ENCODE results near the gene ZBTB48.

The ZBTB48 gene

GRCh38 chr1:6587261-6588005, 7.6 kb downstream of the ZBTB48 start:
- DNase-seq (ENCODE audit: low read depth in 1 of 2, low spot score in 1 of 2) = no peak
- H3K4me3 ChIP-seq (replicated peaks; ENCODE audit: insufficient read depth, low read length) = no peak overlapping the region
- no peak overlapping the region for H3K27ac ChIP-seq (replicated peaks)
- TF ChIP-seq SPI1 (IDR thresholded peaks at IDR 0.05; ENCODE audit: borderline replicate concordance, low read depth) = no peak
- TF ChIP-seq REST (IDR thresholded peaks at IDR 0.05; ENCODE audit: insufficient replicate concordance, low read depth) = no peak
- TF ChIP-seq CTCF (IDR thresholded peaks at IDR 0.05; ENCODE audit: insufficient read depth, low read length) = no peak
- TF ChIP-seq GABPA (IDR thresholded peaks at IDR 0.05; ENCODE audit: low read depth) = no peak
- no peak for TF ChIP-seq POLR2AphosphoS5 (IDR thresholded peaks at IDR 0.05; ENCODE audit: low read depth)
- H3K27me3 ChIP-seq (ENCODE audit: insufficient read depth, poor library complexity, severe bottlenecking) = no peaks in the 10 kb centered on the region

GRCh38 chr1:6588128-6588892, 8.5 kb downstream of the ZBTB48 start:
- TF ChIP-seq POLR2AphosphoS5 (IDR thresholded peaks at IDR 0.05; ENCODE audit: low read depth) (peak; percentile 25; the same call in 1 of the 2 replicates), SPI1 (IDR thresholded peaks at IDR 0.05; ENCODE audit: borderline replicate concordance, low read depth) (no peak)
- Histone ChIP-seq H3K27me3 (ENCODE audit: insufficient read depth, poor library complexity, severe bottlenecking) (no peaks in the 10 kb centered on the region), H3K4me3 (replicated peaks; ENCODE audit: insufficient read depth, low read length) (no peak overlapping the region), H3K27ac (replicated peaks) (no peak overlapping the region)
- no peak for DNase-seq (ENCODE audit: low read depth in 1 of 2, low spot score in 1 of 2)

GRCh38 chr1:6588893-6589520, 9.2 kb downstream of the ZBTB48 start:
- TF ChIP-seq CTCF (IDR thresholded peaks at IDR 0.05; ENCODE audit: insufficient read depth, low read length) (no peak), POLR2AphosphoS5 (IDR thresholded peaks at IDR 0.05; ENCODE audit: low read depth) (peak; percentile 47; the same call in 1 of the 2 replicates), SPI1 (IDR thresholded peaks at IDR 0.05; ENCODE audit: borderline replicate concordance, low read depth) (peak; percentile 31; the same call in 1 of the 2 replicates)
- DNase-seq (ENCODE audit: low read depth in 1 of 2, low spot score in 1 of 2) = peak in 1 of 2 experiments; percentile 28
- Histone ChIP-seq H3K27me3 (ENCODE audit: insufficient read depth, poor library complexity, severe bottlenecking) (no peaks in the 10 kb centered on the region), H3K27ac (replicated peaks) (no peak overlapping the region), H3K4me3 (replicated peaks; ENCODE audit: insufficient read depth, low read length) (no peak overlapping the region)

GRCh38 chr1:6590046-6590445, 10.3 kb downstream of the ZBTB48 start:
- TF ChIP-seq REST (IDR thresholded peaks at IDR 0.05; ENCODE audit: insufficient replicate concordance, low read depth) (no peak), CTCF (IDR thresholded peaks at IDR 0.05; ENCODE audit: insufficient read depth, low read length) (no peak), POLR2AphosphoS5 (IDR thresholded peaks at IDR 0.05; ENCODE audit: low read depth) (no peak), GABPA (IDR thresholded peaks at IDR 0.05; ENCODE audit: low read depth) (no peak), SPI1 (IDR thresholded peaks at IDR 0.05; ENCODE audit: borderline replicate concordance, low read depth) (no peak)
- no peak overlapping the region for H3K27ac ChIP-seq (replicated peaks)

More at GRCh38 chr1:6590046-6590445, 10.3 kb downstream of the ZBTB48 start:
- no peak for DNase-seq (ENCODE audit: low read depth in 1 of 2, low spot score in 1 of 2)
- Histone ChIP-seq H3K4me3 (replicated peaks; ENCODE audit: insufficient read depth, low read length) (no peak overlapping the region), H3K27me3 (ENCODE audit: insufficient read depth, poor library complexity, severe bottlenecking) (no peaks in the 10 kb centered on the region)

All from HL-60 (cell line).